ENCODE results near the gene ITGAL.

ITGAL gene

DNA sequence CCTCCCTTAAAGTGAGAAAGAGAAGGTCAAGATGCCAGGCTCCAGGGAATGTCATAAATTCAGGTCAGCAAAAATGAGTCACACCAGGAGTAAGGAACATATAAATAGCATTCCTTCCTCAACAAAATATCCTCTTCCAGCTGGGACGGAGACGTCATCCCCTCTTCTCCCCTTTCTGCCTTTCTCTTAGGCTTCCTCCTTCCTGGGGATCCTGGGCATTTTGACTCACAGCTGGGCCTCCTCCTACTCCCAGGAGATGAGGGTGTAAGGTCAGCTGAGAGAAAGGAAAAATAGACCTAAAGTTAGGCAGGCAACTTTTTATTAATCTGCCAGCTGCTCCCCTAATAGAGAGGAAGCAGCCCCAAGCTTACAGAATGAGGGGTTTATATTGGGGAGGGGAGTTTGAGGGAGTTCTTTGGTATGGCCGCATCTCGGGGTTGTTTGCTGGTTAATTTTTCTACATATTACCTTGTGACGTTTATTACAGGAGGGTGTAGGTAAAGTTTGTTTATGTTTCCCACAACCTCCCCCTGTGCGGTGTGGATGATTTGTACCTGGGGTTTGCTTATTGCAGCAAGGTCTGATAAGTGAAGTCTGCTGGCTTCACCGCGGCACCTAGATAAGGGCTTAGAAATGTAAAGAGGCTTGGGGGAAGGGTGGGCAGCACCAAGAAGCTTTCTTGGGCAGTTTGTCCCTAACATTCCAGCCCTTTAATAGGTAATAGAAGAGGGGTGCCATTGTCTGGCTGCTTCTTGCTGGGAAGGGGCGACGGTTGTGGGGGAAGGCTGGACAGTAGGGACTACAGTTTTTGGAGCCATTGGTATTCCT is 69.2 kb downstream of the ITGAL start:
- no peak for DNase-seq (ENCODE audit: low read depth)

DNA sequence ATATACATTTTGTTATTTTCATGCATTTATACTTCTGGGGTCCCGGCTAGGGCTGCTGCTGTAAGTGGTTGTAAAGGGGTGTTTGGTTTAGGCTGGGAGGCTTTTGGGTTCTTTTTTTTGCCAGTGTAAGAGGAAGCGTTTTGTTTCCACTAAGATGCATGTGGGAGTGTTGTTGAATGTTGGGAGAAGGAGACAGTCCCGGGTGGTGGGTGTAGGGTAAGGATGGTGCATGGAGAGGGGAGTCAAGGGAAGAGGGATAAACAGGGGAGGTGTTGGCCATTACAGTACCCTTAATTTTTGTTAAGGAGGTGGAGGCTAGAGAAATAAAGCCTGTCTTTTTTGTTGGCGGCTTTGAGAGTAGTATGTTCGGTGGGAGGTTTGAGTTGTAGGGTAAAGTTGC is 70.5 kb downstream of the ITGAL start:
- no peak for DNase-seq (ENCODE audit: low read depth)

DNA sequence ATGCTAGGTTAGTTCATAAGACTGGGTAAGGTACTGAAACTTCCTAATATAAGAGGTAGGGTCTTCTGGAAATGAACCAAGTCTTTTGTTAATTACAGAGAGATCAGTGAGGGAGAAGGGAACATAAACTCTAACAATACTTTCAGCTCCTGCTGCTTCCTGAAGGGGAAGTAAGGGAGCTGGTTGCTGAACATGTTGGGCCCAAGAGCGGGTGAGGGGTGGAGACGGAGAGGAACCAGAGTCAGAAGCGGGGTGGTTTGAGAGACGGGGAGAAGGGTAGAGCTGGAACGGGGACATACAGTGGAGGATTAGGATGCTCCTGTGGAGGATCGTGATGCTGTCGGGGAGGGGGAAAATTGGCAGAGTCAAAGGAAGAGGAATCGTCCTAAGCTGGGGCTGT is 73.6 kb downstream of the ITGAL start:
- no peak for DNase-seq (ENCODE audit: low read depth)

DNA sequence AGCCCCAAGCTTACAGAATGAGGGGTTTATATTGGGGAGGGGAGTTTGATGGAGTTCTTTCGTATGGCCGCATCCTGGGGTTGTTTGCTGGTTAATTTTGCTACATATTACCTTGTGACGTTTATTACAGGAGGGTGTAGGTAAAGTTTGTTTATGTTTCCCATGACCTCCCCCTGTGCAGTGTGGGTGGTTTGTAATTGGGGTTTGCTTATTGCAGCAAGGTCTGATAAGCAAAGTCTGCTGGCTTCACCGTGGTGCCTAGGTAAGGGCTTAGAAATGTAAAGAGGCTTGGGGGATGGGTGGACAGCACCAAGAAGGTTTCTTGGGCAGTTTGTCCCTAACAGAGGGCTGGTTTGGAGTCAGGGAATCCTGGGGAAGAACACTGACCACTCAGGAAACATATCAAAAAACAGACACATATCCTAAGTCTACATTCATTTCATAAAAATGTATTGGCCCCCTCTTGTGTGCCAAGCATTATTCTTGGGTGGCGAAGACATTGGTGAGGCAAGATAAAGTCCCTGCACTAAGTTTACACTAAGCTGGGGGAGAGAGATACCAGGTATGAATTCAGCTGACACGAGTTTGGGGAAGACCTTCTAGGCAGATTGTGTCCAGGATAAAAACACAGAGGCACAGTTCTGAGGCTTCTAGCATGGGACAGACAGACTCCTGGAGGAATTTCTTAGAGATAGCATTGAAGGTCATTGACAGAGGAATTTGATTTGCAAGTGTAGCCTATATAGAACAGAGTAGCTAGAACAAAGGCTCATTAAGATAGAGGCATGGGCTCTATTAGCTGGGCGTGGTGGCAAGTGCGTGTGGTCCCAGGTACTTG is 76.1 kb downstream of the ITGAL start:
- DNase-seq (ENCODE audit: low read depth) = no peak

DNA sequence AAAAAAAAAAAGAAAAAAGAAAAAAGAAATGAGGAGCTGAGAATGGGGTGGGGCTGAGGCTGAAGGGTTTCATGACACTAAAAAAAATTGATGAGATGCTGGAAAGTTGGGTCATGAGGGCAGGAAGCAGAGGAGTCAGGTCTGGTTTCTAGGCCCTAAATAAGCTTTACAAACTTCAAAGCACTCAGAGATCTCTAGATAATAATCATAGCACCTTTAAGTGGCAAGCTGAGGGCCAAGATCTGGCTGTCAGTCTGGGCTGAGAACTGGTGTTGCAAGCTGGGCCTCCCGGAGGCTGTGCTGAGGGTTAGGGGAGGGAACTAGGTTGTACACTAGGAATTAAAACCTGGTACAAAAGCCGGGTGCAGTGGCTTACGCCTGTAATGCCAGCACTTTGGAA is 79.2 kb downstream of the ITGAL start:
- peak; percentile 43 for DNase-seq (ENCODE audit: low read depth)

DNA sequence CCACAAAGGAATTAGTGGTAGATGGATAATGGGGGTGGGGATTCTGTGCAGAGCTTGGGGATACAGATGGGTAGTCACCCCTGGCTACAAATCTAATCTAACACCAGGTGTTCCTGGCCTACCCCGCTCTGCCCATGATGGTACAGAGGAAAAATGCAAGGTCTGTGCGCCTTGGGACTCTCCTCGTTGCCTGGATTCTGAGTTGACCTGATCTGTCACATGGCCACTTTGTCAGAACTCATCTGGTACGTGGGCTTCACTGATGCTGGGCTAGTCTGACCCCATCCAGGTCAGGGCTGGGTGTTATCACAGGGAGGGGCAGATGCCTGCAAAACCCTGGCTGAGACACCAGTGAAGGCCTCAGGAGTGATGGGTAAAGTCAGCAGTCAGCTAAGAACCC is 80.4 kb downstream of the ITGAL start:
- DNase-seq (ENCODE audit: low read depth) = no peak

DNA sequence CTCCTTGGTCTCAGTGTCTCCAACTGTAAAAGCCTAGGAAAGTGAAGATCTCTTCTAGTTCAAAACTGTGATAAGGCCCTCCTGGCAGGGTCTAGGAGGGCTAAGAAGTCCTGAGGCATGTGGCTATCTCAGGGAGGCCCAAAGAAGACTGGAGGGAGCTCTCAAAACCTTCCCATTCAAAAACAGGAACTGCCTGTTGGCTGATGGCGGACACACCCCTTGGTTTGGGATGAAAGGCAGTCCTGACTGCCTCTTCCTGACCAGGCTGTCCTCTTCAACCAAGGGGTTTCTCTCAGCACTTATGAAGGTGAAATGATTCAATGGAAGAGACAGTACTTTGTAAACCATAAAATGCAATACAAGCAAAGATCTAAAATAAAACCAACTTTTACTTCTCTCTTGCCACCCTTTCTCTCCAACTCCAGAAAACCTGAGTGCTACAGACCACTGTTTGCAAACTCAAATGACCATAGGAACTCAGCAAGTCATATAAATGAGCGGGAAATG is 80.9 kb downstream of the ITGAL start:
- DNase-seq (ENCODE audit: low read depth) = no peak

DNA sequence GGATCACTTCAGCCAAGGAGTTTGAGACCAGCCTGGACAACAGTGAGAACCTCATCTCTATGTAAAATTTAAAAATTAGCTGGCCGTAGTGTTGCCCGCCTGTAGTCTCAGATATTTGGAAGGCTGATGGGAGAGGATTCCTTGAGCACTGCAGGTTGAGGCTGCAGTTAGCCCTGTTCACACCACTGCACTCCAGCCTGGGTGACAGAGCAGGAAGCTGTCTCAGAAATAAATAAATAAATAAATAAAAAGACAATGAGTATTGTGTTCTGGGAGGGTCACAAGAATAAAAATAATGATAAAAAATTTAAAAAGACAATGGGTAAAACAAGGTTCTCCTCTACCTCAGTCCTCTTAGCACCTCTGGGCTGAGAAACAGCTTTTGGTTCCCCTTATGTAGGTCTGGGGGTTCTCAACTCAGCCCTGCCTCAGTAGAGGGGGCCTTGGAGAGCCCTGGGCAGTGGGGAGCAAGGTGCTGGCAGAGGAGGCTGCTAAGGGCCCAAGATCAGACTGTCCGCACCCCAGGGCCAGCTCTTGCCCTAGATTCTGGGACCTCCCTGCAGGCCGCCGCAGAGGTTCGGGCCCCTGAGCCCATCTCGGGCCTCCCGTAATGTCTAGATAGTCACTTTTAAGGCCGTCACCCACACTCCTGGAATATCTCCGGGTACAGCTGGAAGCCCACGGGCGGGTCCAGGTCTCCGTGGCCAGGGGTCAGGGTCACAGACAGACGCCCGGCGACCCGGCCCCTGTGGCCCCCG is 82.2 kb downstream of the ITGAL start:
- DNase-seq (ENCODE audit: low read depth) = no peak

DNA sequence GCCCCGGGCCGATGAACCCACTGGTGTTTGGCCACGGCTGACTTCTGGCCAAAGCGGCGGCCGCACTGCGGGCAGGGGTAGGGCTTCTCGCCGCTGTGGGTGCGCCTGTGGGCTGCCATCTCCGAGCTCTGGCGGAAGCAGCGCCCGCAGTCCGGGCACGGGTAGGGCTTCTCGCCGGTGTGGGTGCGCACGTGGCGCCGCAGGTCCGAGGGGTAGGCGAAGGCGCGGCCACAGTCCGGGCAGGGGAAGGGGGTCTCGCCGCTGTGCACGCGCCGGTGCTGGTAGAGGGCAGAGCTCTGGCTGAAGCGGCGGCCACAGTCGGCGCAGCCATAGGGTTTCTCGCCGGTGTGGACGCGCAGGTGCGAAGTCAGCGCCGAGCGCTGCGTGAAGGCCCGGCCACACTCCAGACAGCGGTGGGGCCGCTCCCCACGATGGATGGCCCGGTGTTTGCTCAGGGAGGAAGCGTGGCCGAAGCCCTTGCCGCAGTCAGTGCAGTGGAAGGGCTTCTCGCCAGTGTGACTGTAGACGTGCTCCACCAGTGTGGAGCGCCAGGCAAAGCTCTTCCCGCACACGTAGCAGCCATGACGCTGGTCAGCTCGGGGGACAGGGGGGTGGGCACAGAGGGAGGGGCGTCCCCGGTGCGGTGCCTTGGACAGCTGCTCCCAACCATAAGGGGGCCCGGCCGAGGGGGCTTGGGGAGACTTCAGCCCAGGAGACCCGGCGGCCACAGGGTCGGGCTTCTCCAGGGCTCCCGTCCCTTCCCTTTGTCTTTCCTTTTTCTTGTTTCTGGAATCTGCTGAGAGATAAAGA is 83.0 kb downstream of the ITGAL start:
- no peak for DNase-seq (ENCODE audit: low read depth)

DNA sequence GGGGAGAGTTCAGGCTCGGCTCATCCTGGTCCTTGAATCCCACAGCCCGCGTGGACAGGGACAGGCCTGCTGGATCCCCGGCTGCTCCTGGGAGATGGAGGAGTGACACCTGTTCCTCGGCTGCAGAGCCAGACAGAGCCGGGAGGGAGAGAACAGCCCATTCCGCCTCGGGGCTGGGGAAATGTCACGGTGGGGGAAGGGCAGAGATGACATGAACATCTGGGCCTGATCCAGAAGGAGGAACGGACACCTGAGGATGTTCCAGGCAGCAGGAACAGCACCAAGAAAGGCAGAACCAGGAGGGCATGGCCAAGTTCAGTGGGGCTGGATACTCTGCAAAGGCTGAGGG is 83.6 kb downstream of the ITGAL start:
- no peak for DNase-seq (ENCODE audit: low read depth)

DNA sequence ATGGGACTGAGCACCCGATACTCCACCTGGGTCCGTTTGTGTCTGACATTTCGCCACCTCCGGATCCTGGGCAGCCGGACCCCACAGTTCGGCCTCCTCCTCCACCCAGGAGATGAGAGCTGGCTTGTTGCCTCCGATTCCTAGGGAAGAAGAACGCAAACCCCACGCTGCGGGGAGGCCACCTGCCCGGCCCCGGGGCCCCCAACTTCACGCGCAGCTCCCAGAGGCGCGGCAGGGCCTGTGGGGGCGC is 85.1 kb downstream of the ITGAL start:
- no peak for DNase-seq (ENCODE audit: low read depth)

DNA sequence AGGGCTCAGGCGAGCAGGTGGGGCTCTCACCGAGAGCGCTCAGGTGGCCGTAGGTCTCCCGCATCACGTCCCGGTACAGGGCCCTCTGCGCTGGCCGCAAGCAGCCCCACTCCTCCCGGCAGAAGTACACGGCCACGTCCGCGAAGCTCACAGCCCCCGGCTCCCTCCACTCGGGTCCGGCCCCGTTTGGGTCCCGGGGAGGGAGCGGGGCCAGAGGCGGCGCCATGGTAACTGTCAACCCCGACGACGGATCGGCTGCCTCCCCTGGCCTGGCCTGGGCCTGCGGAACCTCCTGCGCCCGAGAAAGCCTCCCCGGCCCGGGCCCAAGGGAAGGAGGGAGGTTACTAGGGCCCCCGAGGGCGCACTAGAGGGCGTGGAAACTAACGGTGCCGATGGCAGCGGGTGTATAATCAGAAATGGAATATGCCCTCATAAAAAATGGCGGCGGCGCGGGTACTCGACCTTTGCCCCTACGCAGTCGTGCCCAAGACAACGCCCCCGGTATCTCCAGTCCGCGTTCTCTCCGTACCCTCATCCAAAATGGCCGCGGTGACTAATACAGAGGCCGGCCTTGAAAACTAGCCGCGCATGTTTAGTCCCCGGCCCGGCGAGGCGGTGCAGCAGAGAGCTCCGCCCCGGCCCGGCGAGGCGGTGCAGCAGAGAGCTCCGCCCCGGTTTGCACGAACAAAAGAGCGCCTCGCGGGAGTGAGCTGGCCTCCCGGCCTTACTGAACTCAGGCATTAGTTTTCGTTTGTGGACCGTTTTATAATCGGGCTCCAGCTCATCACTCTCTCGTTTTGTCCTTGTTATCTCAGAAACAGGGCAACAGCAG is 85.6 kb downstream of the ITGAL start, which contains the start of gene ZNF764:
Gene ZNF764, minus strand, starts transcription at position 418 of the 832 bp plus-strand sequence. Its CDS starts 192 bp downstream, at position 226.
- peak; percentile 90 for DNase-seq (ENCODE audit: low read depth)

DNA sequence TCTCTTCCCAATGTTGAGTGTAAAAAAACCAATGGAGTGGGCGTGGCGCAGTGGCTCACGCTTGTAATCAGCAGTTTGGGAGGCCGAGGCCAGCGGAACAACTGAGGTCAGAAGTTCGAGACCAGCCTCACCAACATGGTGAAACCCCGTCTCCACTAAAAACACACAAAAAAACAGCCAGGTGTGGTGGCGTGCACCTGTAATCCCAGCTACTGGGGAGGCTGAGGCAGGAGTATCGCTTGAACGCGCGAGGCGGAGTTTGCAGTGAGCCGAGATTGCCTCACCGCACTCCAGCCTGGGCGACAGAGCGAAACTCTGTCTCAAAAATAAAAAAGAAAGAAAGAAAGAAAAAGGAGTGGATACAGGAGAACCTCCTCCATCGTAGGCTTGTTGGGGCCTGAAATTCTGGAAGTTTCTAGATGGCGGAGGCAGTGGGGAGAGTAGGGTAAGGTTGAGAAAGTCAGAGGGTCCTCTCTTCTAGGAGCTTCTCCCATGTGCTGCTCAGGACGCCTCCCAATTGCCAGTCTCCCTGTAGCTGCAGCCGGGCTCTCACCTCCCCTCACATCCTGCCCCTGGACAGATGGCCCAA is 86.3 kb downstream of the ITGAL start:
- no peak for DNase-seq (ENCODE audit: low read depth)

DNA sequence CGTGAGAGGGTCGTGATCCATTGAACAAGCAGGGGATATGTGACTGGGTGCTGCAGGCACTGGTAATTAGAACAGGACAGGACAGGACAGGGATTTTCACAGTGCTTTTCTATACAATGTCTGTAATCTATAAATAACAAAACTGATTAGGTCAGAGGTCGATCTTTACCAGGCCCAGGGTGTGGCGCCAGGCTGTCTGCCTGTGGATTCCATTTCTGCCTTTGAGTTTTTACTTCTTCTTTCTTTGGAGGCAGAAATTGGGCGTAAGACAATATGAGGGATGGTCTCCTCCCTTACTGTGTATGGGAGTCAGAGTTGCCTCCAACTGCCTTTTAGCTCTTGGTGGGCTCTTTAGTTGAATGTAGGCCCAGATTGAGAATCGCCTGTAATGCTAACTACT is 87.1 kb downstream of the ITGAL start:
- no peak for DNase-seq (ENCODE audit: low read depth)

DNA sequence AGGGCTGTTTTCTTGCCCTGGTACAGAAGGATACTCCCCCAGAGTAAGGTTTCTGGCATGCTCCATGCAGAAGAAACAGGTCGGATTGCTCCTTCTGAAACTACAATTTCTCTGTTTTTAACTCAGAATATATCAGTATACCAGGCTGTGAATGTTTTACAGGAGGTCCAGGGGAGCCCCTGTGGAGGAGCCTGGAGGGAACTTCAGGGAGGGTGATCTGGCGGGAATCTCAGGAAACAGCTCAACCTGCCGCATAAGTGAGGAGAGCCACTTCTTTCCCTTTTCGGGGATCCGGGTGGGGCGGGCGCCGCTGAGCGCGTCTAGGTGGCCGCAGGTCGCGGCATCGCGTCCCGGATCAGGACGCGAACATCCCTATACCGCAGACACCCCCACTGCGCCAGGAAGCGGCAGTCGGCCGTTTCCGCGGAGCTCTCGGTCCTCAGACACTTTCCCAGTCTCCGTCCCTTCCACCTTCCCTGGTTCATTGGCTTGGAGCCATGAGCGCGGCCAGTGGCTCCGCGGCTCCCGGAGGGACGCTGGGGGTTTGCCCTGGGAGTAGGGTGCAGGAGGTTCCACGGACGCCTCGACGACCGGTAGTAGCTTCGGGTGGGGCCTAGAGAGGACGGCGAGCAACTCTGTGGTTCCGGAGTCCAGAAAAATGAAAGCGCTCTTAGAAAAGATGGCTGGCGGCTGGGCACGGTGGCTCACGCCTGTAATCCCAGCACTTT is 88.7 kb downstream of the ITGAL start:
- DNase-seq (ENCODE audit: low read depth) = no peak

DNA sequence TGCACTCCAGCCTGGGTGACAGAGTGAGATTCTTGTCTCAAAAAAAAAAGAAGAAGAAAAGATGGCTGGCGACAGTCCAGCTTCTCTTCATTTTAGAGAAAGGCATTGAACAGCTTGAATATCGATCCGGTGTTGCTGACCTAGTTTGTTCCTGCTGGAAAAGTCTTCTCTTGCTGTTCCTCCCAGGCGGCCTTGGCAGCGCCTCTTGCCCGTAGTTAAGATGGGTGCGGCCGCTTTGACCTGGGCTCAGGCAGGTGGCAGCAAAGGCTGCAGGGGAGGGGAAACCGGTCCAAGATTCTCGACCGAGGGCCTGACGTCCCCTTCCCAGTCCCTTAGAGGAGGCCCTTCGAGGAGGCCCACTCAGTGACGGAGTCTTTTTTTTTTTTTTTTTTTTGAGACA is 89.5 kb downstream of the ITGAL start:
- no peak for DNase-seq (ENCODE audit: low read depth)

DNA sequence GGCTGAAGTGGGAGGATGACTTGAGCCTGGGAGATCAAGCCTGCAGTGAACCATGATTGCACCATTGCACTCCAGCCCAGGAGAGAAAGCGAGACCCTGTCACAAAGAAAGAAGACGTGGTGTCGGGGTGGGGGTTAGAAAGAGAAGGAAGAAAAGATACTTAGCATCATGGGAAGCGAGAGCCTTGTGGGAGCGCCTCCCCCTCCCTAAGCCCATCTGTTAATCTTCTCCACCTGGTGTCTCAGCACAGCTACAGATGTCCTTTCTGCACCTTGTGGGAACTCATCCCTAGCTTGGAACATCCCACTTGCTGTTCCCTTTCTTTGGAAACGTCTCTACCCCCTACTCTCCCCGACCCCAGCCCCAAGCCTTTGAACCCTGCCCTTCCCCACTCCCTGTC is 93.0 kb downstream of the ITGAL start:
- DNase-seq (ENCODE audit: low read depth) = no peak

DNA sequence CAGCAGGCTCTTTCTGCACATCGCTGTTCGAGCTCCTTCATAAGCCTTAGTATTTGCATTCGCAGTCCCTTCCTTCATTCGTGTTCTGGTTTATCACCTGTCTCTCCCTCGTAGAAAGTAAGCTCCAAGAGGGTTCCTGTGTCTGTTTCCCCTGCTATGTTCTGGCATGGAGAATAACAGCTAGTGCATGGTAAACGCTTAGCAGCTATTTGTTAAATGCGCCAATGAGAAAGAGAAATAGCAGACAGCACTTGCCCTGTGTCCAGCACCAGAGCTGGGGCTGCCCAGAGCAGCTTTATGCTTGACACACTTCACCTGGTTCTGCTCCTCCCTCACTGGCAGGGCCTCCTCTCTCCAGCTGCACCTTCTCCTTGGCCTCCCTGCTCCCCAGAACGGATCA is 93.4 kb downstream of the ITGAL start:
- no peak for DNase-seq (ENCODE audit: low read depth)

DNA sequence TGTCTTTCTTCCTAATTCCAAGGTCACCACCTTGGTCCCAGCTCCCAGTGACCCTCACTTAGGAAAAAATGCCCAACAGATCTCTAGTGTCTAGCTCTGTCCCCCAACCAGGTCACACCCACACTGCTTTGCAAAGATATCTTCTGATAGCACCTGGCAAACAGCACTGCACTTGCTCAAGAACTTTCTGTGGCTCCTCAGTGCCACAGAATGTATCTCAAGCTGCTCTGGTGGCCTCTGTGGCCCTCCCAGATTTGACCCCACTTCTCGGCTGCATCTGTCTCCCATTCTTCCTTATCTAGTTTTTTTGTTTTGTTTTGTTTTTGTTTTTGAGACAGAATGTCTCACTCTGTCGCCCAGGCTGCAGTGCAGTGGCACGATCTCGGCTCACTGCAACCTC is 94.0 kb downstream of the ITGAL start:
- DNase-seq (ENCODE audit: low read depth) = no peak

All from activated T-cell treated with anti-CD3 and anti-CD28 coated beads for 1 hour (primary cell).